Spleen (tissue), 7 donors: ENCODE measurements around the gene PARK7.

Experiments
- POLR2A ChIP-seq, 3 donors: fragments of 450-650 bp; IDR thresholded peaks; one replicate each; pipeline ENCODE4 v1.5.1; 2017; ENCODE audit warnings: antibody characterized with exemption in 3 of 3, mild to moderate bottlenecking in 1 of 3
- POLR2AphosphoS5 ChIP-seq, 3 donors: sonication (generic); formaldehyde crosslinking; IDR thresholded peaks; one replicate each; pipeline ENCODE4 v1.5.1; 2017; ENCODE audit warnings: antibody characterized with exemption in 3 of 3
- TF ChIP-seq, protein P1 (sequence below), 11 experiments: fragments of 200-600 bp in 7 of 11; fragments of 450-650 bp in 4 of 11; sonication (generic) in 4 of 11; IDR thresholded peaks in 8 of 11; conservative IDR thresholded peaks in 3 of 11; 1 replicate in 7 of 11; 2 replicates in 4 of 11; pipeline versions ENCODE4 v1.4.0 to v1.8.0; 2016 to 2021; ENCODE audit warnings: antibody characterized with exemption in 11 of 11, inconsistent platforms in 4 of 11, mild to moderate bottlenecking in 1 of 11
- donor health status: DM: no; HTN: no; CAD: no; lungs with moderate emphysema.
- donor health status: DM: no; HTN: no; CAD: no.
- donor health status: DM: no; HTN: no; CAD: no.

DNA sequence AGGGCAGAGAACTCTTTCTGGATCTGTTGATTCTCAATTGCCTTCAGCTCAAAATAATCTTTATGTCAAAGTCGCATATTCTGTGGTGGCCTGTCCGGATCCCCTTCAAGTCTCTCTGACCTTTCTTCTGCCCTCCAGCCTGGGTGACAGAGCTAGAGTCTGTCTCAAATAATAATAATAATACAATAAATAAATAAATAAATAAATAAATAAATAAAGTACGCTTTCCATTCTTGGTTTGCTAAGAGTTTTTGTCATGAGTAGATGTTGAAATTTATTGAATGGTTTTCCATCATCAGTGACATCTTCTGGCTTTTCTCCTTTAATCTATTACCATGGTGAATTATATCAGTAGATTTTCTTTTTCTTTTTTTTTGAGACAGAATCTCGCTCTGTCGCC is 33.9 kb downstream of the PARK7 start:
- no peak for TF ChIP-seq POLR2A (IDR thresholded peaks at IDR 0.05)
- TF ChIP-seq, protein P1, sequence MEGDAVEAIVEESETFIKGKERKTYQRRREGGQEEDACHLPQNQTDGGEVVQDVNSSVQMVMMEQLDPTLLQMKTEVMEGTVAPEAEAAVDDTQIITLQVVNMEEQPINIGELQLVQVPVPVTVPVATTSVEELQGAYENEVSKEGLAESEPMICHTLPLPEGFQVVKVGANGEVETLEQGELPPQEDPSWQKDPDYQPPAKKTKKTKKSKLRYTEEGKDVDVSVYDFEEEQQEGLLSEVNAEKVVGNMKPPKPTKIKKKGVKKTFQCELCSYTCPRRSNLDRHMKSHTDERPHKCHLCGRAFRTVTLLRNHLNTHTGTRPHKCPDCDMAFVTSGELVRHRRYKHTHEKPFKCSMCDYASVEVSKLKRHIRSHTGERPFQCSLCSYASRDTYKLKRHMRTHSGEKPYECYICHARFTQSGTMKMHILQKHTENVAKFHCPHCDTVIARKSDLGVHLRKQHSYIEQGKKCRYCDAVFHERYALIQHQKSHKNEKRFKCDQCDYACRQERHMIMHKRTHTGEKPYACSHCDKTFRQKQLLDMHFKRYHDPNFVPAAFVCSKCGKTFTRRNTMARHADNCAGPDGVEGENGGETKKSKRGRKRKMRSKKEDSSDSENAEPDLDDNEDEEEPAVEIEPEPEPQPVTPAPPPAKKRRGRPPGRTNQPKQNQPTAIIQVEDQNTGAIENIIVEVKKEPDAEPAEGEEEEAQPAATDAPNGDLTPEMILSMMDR (IDR thresholded peaks at IDR 0.05 in 8 of 11, conservative IDR thresholded peaks at IDR 0.05 in 3 of 11), result no peak
- TF ChIP-seq POLR2AphosphoS5 (IDR thresholded peaks at IDR 0.05), result no peak
